KG1 (cell line): ENCODE measurements around the gene CPHXL2.

Experiments used
- DNase-seq: peaks from one replicate; lab custom pipeline; 2025; lab: John Stamatoyannopoulos, UW

The CPHXL2 gene

DNA sequence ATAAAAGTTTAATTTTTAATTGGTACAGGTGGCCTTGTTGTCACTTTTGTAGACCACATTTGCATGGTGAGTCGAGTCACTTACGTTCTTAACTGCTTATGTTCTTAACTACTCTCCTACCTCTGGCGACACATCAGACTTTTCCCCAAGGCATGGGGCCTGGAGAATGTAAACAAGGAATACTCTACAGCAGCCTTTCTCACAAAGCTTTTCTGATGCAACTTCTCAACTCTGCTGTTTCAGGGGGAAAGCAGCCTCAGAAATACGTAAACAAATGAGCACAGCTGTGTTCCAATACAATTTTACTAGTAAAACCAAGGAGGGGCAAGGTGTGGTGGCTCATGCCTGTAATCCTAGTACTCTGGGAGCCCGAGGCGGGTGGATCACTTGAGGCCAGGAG is 36.2 kb downstream of the CPHXL2 start:
- DNase-seq, result no peak

DNA sequence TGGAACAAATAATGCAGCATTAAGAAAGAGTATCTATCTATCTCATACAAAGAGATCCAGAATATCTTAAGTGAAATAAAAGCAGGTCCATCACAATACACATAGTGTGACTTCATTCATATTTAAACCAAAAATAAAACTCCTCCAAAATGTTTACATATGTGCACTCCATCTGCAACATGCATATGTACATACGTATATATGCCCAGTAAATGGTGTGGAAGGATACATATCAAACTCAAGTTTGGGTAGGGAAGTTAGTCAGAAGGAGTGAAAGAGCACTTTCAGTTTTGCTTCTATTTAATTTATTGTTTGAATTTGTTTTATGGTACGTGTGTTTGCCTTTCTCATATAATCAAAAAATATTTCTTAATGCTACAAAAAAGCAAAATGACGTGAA is 41.8 kb downstream of the CPHXL2 start:
- no peak for DNase-seq

DNA sequence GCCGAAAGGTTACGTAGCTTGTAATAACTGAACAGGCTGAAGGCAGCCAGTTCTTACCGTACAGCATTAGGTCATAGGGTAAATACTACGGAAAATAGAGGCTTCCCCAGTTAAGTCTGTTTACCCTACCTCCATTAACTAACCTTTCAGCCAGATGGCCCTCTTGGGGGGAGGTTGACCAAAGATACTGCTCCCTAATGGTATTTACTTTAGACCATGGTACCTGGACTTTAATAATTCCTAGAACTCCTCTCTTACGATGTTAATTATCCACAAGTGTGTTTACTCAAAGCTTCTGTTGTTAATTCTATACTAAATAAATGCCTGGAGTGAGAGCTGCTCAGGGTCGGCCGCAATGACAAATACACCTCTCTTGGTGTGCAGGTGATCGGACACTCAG is 44.0 kb downstream of the CPHXL2 start:
- no peak for DNase-seq

GRCh38 chr16:75630052-75630451 is 46.8 kb downstream of the CPHXL2 start:
- DNase-seq, result no peak

GRCh38 chr16:75629132-75629531 is 47.7 kb downstream of the CPHXL2 start:
- no peak for DNase-seq

- DNase-seq, result no peak
Observed at GRCh38 chr16:75628351-75628750, 48.5 kb downstream of the CPHXL2 start.

DNA sequence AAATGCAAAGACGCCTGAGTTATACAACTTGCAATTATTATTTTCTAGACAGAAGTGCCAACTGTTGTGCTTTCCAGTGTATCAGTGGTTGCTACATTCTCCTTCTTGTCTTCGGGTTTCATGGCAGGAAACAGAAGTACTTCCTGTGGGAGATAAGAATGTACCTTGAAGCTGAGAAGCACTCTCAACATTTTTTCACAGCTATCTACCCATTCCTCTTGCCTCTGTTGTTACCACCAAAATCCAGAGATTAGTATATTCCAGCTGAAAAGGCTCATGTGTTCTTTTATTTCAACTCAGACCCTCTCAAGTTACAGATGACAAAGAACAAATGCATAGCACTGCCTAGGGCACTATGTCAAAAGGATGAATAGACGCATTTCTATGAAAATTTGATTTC is 49.0 kb downstream of the CPHXL2 start:
- DNase-seq, result no peak

- no peak for DNase-seq
Observed at GRCh38 chr16:75626806-75627205, 50.0 kb downstream of the CPHXL2 start.

- no peak for DNase-seq
Observed at GRCh38 chr16:75624921-75625334, 51.9 kb downstream of the CPHXL2 start.

DNA sequence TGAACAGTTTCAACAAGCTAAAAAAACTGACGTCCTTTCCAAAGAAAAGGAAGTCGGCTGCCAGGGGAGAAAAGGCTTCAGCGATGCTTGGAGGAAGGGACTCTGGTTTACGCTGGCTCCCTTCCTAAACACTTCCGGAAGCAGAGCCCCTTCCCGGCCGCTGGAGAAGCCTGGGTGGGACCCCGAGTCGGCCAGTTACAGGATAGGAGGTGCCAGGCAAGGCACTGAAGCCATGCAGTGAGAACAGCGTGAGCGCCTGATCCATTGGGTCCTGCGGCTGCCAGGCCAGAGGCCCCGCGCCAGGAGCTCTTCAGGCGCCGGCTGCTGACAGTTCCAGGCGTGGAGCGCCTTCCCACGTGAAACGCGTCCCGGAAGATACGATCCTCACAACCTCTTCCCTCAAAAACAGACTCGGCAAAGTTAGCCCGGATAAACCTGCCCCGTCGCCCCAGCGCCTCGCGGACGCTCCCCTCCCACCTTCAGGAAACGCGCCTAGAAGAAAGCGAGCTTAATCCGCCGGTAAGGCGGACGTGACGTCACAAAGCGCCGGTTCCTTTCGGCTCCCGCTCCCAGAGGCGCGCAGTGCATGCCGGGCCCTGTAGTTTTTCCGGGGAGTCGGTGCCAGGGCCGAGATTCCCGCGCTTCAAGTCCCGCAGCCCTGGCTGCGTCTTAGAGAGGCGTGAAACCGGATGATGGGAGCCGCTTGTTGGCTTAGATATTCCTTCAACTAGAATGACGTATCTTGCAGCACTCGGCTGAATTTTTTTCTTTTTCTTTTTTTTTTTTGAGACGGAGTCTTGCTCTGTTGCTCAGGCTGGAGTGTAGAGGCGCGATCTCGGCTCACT is 53.8 kb downstream of the CPHXL2 start, which contains the start of gene ADAT1:
TSS of gene ADAT1 (minus strand) at position 521 of the 845 bp plus-strand sequence. CDS start 2,482 bp downstream, outside the sequence.
- DNase-seq, result peak; percentile 91

DNA sequence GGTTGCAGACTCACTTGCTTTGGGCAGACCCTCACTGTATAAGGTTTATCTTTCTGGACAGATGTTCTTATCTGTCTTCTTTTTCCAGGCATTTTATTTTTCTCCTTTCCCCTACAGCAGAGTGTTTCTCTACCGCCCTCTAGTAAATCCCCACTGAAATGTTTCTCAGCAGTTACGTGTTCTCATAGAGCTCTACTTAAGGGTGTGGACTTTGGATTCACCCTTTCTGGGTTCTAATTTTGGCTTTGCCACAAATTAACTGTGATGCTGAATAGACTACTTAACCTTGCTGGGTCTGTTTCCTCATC is 55.7 kb downstream of the CPHXL2 start:
- no peak for DNase-seq

DNA sequence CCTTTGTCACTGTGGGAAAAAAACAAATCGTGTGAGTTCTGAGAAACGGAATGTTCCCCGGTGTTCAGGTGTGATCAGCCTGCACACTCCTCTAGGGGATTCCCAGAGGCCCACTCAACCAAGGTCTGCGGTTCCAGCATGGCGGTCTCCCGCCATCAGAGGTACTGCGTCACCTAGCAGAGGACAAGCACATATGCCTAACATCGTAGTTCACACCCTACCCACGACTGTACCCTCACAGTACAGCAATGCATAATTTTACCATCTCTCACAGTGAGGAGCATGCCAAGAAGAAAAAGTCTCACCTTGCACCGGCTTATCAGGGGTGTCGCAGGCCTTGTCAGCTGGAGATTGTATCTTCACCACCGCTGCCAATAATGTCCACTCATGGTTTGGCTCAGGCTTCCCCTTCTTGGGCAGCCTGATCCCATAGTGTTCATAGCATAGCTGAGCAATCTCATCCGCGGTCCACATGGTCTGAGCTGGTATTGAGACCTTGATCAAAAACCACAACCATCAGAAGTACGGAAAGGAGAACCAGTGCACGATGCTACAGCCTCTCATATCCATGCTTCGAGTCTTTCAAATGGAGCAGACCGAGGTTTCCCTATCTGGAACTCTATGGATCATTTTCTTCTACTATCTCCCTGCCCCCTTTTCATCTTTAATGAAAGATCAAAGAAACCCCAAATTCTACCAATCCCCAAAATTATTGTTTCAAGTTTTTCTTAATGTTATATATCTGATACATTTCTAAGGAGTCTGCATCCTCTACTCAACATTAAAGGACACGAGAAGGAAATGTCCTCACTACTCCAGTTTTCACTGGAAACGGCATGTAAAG is 56.3 kb downstream of the CPHXL2 start:
- no peak for DNase-seq

- no peak for DNase-seq
Observed at GRCh38 chr16:75618780-75619179, 58.0 kb downstream of the CPHXL2 start.

- DNase-seq, result no peak
Observed at GRCh38 chr16:75617121-75617520, 59.7 kb downstream of the CPHXL2 start.

- DNase-seq, result no peak
Observed at GRCh38 chr16:75616521-75617010, 60.2 kb downstream of the CPHXL2 start.

DNA sequence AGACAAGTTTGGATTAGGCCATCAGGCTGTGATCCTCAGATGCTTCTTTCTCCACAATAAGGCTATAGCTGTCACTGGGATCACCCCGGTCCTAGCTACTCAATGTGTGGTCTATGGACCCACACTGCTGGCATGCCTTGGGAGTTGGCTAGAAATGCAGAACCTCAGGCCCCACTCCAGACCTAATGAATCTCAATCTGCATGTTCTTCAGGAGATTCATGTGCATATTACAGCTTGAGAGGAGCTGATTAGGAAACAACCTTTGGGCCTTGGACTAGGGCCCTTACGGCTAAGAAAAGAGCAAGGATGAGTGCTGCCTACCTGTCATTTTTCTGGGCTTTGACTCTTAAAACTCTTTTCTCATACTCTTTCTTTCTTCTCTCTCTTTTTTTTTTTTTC is 61.2 kb downstream of the CPHXL2 start:
- DNase-seq, result no peak

DNA sequence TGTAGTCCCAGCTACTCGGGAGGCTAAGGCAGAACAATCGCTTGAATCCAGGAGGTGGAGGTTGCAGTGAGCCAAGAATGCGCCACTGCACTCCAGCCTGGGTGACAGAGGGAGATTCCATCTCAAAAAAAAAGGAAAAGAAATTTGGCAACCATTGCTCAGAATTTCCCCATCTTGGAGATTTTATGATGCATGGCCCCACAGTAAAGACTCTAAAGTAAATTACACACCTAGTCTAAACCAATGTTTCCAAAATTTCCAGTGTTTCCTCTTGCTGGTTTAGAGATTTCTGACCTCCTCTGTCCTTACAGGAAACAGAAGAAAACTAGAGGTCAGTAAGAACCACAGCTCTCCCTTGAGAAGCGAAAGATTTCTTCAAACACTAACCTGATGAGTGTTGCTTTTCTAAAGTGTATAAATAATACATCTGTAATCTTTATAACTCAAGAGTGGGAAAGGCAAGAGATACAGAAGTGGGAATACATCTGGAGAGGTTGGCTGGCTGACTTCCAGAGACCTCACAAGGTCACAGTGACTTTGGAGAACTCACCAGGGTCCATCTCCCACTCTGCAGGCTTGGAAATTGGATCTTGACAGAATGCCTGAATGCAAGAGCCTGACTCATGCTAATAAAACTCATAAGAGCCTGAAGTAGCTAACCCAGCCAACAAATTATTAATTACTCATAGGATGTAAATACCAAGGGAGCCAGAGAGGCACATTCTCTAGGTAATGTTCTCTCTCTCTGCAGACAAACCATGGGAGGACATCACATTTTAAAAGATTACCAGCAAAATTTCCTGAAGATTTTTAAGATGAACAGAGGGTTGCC is 62.5 kb downstream of the CPHXL2 start:
- DNase-seq, result no peak
